ENCODE data around the gene CHRD. TPM values are rescaled to one million over a fixed set of nuclear protein-coding genes. Genes with fewer than 3 reads are reported as not detected.

CHRD gene
- total and polyA plus RNA-seq, 10 of the 15 experiments (the other 5 are each of a cell fraction or from before 2014, with no cell fraction given) = not detected

DNA sequence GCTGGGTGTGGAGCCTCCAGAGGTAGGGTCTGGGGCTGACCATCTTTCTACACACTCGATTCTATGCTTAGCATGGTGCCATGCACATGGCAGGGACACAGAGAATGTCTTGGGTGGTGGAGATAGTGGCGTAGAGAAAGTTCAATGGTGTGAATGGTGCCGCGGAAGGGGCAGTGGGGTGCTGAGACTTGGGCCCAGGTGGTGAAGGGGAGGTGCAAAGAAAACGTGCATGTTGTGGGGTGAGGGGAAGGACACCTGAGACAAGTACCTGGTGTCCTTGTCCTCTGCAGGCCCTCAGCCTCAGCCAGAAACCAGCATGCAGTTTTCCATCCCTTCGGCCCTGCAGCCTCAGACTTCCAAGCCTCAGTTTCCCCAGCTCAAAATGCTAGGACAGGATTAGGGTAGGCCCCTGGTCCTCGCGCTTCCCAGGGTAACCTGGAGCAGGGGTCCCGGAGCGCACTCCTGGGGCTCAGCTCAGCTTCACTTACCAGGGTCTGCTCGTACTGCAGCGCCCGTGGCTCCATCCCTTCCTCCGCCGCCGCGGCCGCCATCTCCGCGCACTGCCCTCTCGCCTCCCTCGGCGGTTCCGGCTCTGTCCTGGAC is 18.8 kb upstream of the CHRD start (continued):
- TF ChIP-seq, protein P1, sequence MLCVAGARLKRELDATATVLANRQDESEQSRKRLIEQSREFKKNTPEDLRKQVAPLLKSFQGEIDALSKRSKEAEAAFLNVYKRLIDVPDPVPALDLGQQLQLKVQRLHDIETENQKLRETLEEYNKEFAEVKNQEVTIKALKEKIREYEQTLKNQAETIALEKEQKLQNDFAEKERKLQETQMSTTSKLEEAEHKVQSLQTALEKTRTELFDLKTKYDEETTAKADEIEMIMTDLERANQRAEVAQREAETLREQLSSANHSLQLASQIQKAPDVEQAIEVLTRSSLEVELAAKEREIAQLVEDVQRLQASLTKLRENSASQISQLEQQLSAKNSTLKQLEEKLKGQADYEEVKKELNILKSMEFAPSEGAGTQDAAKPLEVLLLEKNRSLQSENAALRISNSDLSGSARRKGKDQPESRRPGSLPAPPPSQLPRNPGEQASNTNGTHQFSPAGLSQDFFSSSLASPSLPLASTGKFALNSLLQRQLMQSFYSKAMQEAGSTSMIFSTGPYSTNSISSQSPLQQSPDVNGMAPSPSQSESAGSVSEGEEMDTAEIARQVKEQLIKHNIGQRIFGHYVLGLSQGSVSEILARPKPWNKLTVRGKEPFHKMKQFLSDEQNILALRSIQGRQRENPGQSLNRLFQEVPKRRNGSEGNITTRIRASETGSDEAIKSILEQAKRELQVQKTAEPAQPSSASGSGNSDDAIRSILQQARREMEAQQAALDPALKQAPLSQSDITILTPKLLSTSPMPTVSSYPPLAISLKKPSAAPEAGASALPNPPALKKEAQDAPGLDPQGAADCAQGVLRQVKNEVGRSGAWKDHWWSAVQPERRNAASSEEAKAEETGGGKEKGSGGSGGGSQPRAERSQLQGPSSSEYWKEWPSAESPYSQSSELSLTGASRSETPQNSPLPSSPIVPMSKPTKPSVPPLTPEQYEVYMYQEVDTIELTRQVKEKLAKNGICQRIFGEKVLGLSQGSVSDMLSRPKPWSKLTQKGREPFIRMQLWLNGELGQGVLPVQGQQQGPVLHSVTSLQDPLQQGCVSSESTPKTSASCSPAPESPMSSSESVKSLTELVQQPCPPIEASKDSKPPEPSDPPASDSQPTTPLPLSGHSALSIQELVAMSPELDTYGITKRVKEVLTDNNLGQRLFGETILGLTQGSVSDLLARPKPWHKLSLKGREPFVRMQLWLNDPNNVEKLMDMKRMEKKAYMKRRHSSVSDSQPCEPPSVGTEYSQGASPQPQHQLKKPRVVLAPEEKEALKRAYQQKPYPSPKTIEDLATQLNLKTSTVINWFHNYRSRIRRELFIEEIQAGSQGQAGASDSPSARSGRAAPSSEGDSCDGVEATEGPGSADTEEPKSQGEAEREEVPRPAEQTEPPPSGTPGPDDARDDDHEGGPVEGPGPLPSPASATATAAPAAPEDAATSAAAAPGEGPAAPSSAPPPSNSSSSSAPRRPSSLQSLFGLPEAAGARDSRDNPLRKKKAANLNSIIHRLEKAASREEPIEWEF (IDR thresholded peaks at IDR 0.05; ENCODE audit: insufficient replicate concordance, low read depth, low read length) = no peak
- TF ChIP-seq IKZF1 (conservative IDR thresholded peaks at IDR 0.05) (0 out of 2 replicates have a peak, but pooled peaks have one; percentile 25), SUZ12 (IDR thresholded peaks at IDR 0.05; ENCODE audit: unreplicated experiment) (no peak), CHD1 (IDR thresholded peaks at IDR 0.05; ENCODE audit: low read depth, low read length) (no peak)

- peaks cover 0 to 2% of the 10 kb centered on the region in 2 experiments; a peak in 1 of 4 replicates for H3K36me3 ChIP-seq (ENCODE audit: control insufficient read depth in 2 of 2, insufficient read depth in 2 of 2, low read length in 1 of 2)
- H3K9ac ChIP-seq (ENCODE audit: control insufficient read depth, insufficient read depth, low read length) = peak within 1 kb of the TSS; percentile 81
- H4K20me1 ChIP-seq (ENCODE audit: control insufficient read depth, insufficient read depth) = no peaks in the 10 kb centered on the region
- ChIA-PET POLR2A (interaction anchor here (0.6 to 0.9 kb wide), 3 partner anchors 9 to 175 kb away, joined by 3 to 4 read pairs (median 4); no protein-coding TSS in a partner anchor), SMC1A (ENCODE audit: uncharacterized antibody, unreplicated experiment) (interaction anchor here (1.7 kb wide), 1 partner anchor 11 kb away, joined by 6 read pairs; no protein-coding TSS in a partner anchor), CTCF (interaction anchor here (0.7 to 2.9 kb wide), 3 partner anchors 10 to 153 kb away, joined by 3 to 10 read pairs (median 4); no protein-coding TSS in a partner anchor), RAD21 (ENCODE audit: unreplicated experiment) (interaction anchor here (1.2 to 1.4 kb wide), 2 partner anchors 10 to 11 kb away, joined by 3 to 7 read pairs; no protein-coding TSS in a partner anchor)
- H3K4me2 ChIP-seq (ENCODE audit: control insufficient read depth, insufficient read depth) = peak within 1 kb of the TSS; percentile 93
- 0% methylated on average over 2 of the region's 56 CpGs for WGBS (ENCODE audit: insufficient coverage, insufficient replicate concordance, low lambda C conversion rate, missing lambda C conversion rate)
- H3K9me3 ChIP-seq (replicated peaks; ENCODE audit: control insufficient read depth, insufficient read depth, low read length) = no peaks in the 10 kb centered on the region
- BruUV-seq (replicated peaks) = no TSS peak
- in situ Hi-C loops (cut with MboI) (no loop called here), intact Hi-C loops (cut with micrococcal nuclease; ENCODE audit: unreplicated experiment) (loop anchor here (5.0 kb wide), 1 partner anchor 44 kb away; no protein-coding TSS in a partner anchor)
- H3K4me3 ChIP-seq = peak within 1 kb of the TSS; percentile 67
- no peak for FAIRE-seq
- H3K79me2 ChIP-seq (ENCODE audit: control insufficient read depth, insufficient read depth, low read length) = peaks cover 18% of the 10 kb centered on the region
- peaks cover 10% of the 10 kb centered on the region for H3K4me1 ChIP-seq (ENCODE audit: control insufficient read depth, insufficient read depth, low read length)
- ATAC-seq = peak; percentile 65
- no peaks in the 10 kb centered on the region; a peak in 1 of 4 replicates for H3K27me3 ChIP-seq (replicated peaks in 1 of 2; ENCODE audit: control insufficient read depth in 2 of 2, insufficient read depth in 2 of 2, low read length in 1 of 2)
- peak within 1 kb of the TSS; percentile 87 for H3K27ac ChIP-seq (ENCODE audit: control insufficient read depth, insufficient read depth)
- DNase-seq (ENCODE audit: low read depth, low spot score) = no peak
- peak within 1 kb of the TSS; percentile 75 for H2AFZ ChIP-seq (ENCODE audit: control insufficient read depth, low read depth, low read length)
- TF ChIP-seq TAF1 (IDR thresholded peaks at IDR 0.05; ENCODE audit: borderline replicate concordance, low read depth, low read length) = no peak
- TF ChIP-seq TCF3 (IDR thresholded peaks at IDR 0.05; ENCODE audit: borderline replicate concordance, insufficient read depth, low read depth, low read length) = no peak
- no peak for TF ChIP-seq NBN (IDR thresholded peaks at IDR 0.05)
- no peak for TF ChIP-seq NFYA (IDR thresholded peaks at IDR 0.05; ENCODE audit: borderline replicate concordance, low read depth, low read length)
- no peak for TF ChIP-seq IKZF2 (IDR thresholded peaks at IDR 0.05)
- no peak for TF ChIP-seq RB1 (IDR thresholded peaks at IDR 0.05; ENCODE audit: borderline replicate concordance)
- no peak for TF ChIP-seq TCF7 (IDR thresholded peaks at IDR 0.05; ENCODE audit: borderline replicate concordance)
- no peak for TF ChIP-seq IRF5 (IDR thresholded peaks at IDR 0.05; ENCODE audit: borderline replicate concordance)
Measured at GRCh38 chr3:184361532-184361931, 18.3 kb upstream of the CHRD start, which contains the start of the genes CLCN2 and POLR2H. Gene CLCN2, minus strand, starts transcription at chr3:184361605. Its CDS starts 126 bp downstream, at chr3:184361479. Gene POLR2H, plus strand, starts transcription at chr3:184361710. Its CDS starts 1,783 bp downstream, at chr3:184363493.

Measured in GM12878 (cell line).